Testis (tissue), 2 donors: Measurements from ENCODE around the gene SSX2IP.

Source experiments
- POLR2A ChIP-seq: fragments of 450-650 bp; IDR thresholded peaks from one replicate; pipeline ENCODE4 v1.6.1; 2017; ENCODE audit warnings: antibody characterized with exemption, mild to moderate bottlenecking, moderate library complexity
- TF ChIP-seq, protein P1 (sequence below), 3 experiments: fragments of 450-650 bp in 2 of 3; fragments of 200-600 bp in 1 of 3; sonication (generic) in 1 of 3; IDR thresholded peaks; one replicate each; pipeline ENCODE4 v1.5.1; 2016 to 2019; ENCODE audit warnings: antibody characterized with exemption in 3 of 3, mild to moderate bottlenecking in 2 of 3, moderate library complexity in 1 of 3

DNA sequence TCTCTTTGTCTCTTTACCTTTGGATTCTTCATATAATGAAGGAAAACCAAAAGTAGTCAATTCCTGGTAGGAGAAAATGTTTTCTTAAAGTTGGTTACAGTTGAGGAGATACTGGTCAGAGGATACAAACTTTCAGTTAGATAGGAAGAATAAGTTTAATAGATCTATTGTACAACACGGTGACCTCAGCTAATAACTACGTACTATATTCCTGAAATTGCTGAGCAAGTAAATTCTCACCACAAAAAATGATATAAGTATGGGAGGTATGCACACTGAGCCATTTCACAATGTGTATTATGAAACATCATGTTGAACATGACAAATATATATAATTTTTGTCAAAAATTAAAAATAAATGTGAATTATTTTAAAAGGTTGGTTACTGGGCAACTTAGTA, 20.4 kb downstream of the SSX2IP start:
- TF ChIP-seq, protein P1, sequence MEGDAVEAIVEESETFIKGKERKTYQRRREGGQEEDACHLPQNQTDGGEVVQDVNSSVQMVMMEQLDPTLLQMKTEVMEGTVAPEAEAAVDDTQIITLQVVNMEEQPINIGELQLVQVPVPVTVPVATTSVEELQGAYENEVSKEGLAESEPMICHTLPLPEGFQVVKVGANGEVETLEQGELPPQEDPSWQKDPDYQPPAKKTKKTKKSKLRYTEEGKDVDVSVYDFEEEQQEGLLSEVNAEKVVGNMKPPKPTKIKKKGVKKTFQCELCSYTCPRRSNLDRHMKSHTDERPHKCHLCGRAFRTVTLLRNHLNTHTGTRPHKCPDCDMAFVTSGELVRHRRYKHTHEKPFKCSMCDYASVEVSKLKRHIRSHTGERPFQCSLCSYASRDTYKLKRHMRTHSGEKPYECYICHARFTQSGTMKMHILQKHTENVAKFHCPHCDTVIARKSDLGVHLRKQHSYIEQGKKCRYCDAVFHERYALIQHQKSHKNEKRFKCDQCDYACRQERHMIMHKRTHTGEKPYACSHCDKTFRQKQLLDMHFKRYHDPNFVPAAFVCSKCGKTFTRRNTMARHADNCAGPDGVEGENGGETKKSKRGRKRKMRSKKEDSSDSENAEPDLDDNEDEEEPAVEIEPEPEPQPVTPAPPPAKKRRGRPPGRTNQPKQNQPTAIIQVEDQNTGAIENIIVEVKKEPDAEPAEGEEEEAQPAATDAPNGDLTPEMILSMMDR (IDR thresholded peaks at IDR 0.05) = no peak
- TF ChIP-seq POLR2A = no peak
